ENCODE results near the gene PIH1D1. TPM values are rescaled to one million over a fixed set of nuclear protein-coding genes. Genes with fewer than 3 reads are reported as not detected.

Gene PIH1D1
- total and polyA plus RNA-seq, 10 of the 15 experiments (the other 5 are each of a cell fraction or from before 2014, with no cell fraction given) = 16.1 to 153 (median 106) TPM

DNA sequence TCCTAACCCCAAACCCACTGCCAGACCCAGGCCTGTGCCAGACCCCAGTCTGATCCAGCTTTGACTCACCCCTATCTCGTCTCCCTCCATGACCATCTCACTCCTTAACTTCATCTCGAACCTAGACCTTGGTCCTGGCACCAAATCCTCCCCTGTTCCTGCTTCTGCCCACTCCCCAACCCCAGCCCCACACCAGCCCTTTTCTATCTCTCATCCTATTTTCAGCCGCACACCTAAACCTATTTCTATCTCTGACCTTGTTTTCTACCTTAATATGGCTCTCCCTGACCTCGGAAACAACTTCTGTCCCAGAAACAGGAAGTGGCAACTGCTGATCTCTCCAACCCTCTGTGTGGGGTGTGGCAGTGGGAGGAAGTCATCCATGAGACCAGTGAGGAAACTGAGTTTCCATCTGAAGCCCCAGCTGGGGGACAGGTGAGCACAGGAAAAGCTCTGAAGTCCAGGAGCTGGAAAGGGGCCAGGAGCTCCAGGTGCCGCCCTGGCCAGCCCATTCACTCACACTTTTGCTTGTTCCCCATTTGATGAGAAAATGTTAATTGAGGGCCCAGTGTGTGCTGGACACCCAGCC is 42.1 kb downstream of the PIH1D1 start (continued):
- TF ChIP-seq RAD21 (IDR thresholded peaks at IDR 0.05; ENCODE audit: insufficient read depth, low read depth, low read length) (no peak), SUPT20H (IDR thresholded peaks at IDR 0.05; ENCODE audit: borderline replicate concordance, control insufficient read depth, low read depth, low read length) (no peak), CTCF (IDR thresholded peaks at IDR 0.05 in 2 of 3, conservative IDR thresholded peaks at IDR 0.05 in 1 of 3; ENCODE audit: control insufficient read depth in 2 of 3, extremely low read depth in 1 of 3, insufficient read depth in 1 of 3, low read depth in 3 of 3, low read length in 3 of 3) (no peak), MYC (IDR thresholded peaks at IDR 0.05; ENCODE audit: insufficient read depth, insufficient read length, insufficient replicate concordance, low read length, severe bottlenecking) (no peak), CHD1 (IDR thresholded peaks at IDR 0.05; ENCODE audit: low read depth, low read length) (no peak), NKRF (conservative IDR thresholded peaks at IDR 0.05) (no peak), NBN (IDR thresholded peaks at IDR 0.05) (no peak), ZNF687 (IDR thresholded peaks at IDR 0.05) (0 out of 2 replicates have a peak, but pooled peaks have one; percentile 32), IKZF2 (IDR thresholded peaks at IDR 0.05) (peak; percentile 59 to 70; a peak in 3 of 4 replicates), GABPA (IDR thresholded peaks at IDR 0.05; ENCODE audit: low read depth) (no peak), YY1 (IDR thresholded peaks at IDR 0.05; ENCODE audit: low read depth, low read length) (0 out of 2 replicates have a peak, but pooled peaks have one; percentile 39), IRF4 (IDR thresholded peaks at IDR 0.05; ENCODE audit: low read depth, low read length) (no peak), DPF2 (IDR thresholded peaks at IDR 0.05) (0 out of 2 replicates have a peak, but pooled peaks have one; percentile 21), NR2F1 (conservative IDR thresholded peaks at IDR 0.05) (0 out of 2 replicates have a peak, but pooled peaks have one; percentile 34), CHD4 (IDR thresholded peaks at IDR 0.05) (no peak), ZNF217 (IDR thresholded peaks at IDR 0.05) (no peak), IKZF1 (conservative IDR thresholded peaks at IDR 0.05) (peak; percentile 62; the same call in 1 of the 2 replicates), SMC3 (IDR thresholded peaks at IDR 0.05; ENCODE audit: borderline replicate concordance, low read length) (no peak), GATAD2B (conservative IDR thresholded peaks at IDR 0.05; ENCODE audit: low read depth) (0 out of 2 replicates have a peak, but pooled peaks have one; percentile 32)
- TF ChIP-seq, protein P1, sequence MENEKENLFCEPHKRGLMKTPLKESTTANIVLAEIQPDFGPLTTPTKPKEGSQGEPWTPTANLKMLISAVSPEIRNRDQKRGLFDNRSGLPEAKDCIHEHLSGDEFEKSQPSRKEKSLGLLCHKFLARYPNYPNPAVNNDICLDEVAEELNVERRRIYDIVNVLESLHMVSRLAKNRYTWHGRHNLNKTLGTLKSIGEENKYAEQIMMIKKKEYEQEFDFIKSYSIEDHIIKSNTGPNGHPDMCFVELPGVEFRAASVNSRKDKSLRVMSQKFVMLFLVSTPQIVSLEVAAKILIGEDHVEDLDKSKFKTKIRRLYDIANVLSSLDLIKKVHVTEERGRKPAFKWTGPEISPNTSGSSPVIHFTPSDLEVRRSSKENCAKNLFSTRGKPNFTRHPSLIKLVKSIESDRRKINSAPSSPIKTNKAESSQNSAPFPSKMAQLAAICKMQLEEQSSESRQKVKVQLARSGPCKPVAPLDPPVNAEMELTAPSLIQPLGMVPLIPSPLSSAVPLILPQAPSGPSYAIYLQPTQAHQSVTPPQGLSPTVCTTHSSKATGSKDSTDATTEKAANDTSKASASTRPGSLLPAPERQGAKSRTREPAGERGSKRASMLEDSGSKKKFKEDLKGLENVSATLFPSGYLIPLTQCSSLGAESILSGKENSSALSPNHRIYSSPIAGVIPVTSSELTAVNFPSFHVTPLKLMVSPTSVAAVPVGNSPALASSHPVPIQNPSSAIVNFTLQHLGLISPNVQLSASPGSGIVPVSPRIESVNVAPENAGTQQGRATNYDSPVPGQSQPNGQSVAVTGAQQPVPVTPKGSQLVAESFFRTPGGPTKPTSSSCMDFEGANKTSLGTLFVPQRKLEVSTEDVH (IDR thresholded peaks at IDR 0.05; ENCODE audit: low read depth, partially characterized antibody) = no peak
